Measurements from ENCODE around the gene CADPS2.

CADPS2 gene

GRCh38 chr7:122803323-122803722 lies 82.9 kb downstream of the CADPS2 start:
- no peak for TF ChIP-seq EZH2 (IDR thresholded peaks at IDR 0.05; ENCODE audit: borderline replicate concordance, low read length)
- TF ChIP-seq, protein P1, sequence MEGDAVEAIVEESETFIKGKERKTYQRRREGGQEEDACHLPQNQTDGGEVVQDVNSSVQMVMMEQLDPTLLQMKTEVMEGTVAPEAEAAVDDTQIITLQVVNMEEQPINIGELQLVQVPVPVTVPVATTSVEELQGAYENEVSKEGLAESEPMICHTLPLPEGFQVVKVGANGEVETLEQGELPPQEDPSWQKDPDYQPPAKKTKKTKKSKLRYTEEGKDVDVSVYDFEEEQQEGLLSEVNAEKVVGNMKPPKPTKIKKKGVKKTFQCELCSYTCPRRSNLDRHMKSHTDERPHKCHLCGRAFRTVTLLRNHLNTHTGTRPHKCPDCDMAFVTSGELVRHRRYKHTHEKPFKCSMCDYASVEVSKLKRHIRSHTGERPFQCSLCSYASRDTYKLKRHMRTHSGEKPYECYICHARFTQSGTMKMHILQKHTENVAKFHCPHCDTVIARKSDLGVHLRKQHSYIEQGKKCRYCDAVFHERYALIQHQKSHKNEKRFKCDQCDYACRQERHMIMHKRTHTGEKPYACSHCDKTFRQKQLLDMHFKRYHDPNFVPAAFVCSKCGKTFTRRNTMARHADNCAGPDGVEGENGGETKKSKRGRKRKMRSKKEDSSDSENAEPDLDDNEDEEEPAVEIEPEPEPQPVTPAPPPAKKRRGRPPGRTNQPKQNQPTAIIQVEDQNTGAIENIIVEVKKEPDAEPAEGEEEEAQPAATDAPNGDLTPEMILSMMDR (IDR thresholded peaks at IDR 0.05; ENCODE audit: low read length) = peak; percentile 85
- H3K9ac ChIP-seq (ENCODE audit: low read length) = no peak overlapping the region
- H3K9me2 ChIP-seq (ENCODE audit: low read depth, low read length) = no peaks in the 10 kb centered on the region
- H4K20me1 ChIP-seq (ENCODE audit: insufficient read depth, low read length) = no peaks in the 10 kb centered on the region
- no peaks in the 10 kb centered on the region for H3F3A ChIP-seq (ENCODE audit: insufficient read depth, low read length)
- peaks cover 12% of the 10 kb centered on the region for H3K4me1 ChIP-seq (ENCODE audit: insufficient read depth, low read length, severe bottlenecking)
- no peak overlapping the region for H3K27ac ChIP-seq (ENCODE audit: low read depth, low read length, poor library complexity, severe bottlenecking)
- H2AFZ ChIP-seq (ENCODE audit: low read length) = 0 out of 2 replicates have a peak overlapping the region, but pooled peaks have one; percentile 4
- no peak overlapping the region for H3K4me2 ChIP-seq (ENCODE audit: low read length)
- H3K9me3 ChIP-seq (ENCODE audit: low read length) = no peaks in the 10 kb centered on the region
- no peaks in the 10 kb centered on the region for H3K79me2 ChIP-seq (ENCODE audit: insufficient read depth, low read length)
- no peak overlapping the region for H3K4me3 ChIP-seq (ENCODE audit: low read depth, low read length, poor library complexity, severe bottlenecking)
- no peaks in the 10 kb centered on the region for H3K36me3 ChIP-seq (ENCODE audit: insufficient read depth, low read length)
- H3K27me3 ChIP-seq (ENCODE audit: insufficient read depth, low read length) = no peaks in the 10 kb centered on the region

GRCh38 chr7:122802301-122802751 lies 83.9 kb downstream of the CADPS2 start:
- H3K9me3 ChIP-seq (ENCODE audit: low read length) = no peaks in the 10 kb centered on the region
- H3F3A ChIP-seq (ENCODE audit: insufficient read depth, low read length) = no peaks in the 10 kb centered on the region
- peak overlapping the region; percentile 99 for H2AFZ ChIP-seq (ENCODE audit: low read length)
- peak overlapping the region; percentile 38 for H3K4me2 ChIP-seq (ENCODE audit: low read length)
- no peaks in the 10 kb centered on the region for H3K27me3 ChIP-seq (ENCODE audit: insufficient read depth, low read length)
- H3K4me1 ChIP-seq (ENCODE audit: insufficient read depth, low read length, severe bottlenecking) = peaks cover 12% of the 10 kb centered on the region
- H3K36me3 ChIP-seq (ENCODE audit: insufficient read depth, low read length) = no peaks in the 10 kb centered on the region
- no peaks in the 10 kb centered on the region for H4K20me1 ChIP-seq (ENCODE audit: insufficient read depth, low read length)
- no peak overlapping the region for H3K27ac ChIP-seq (ENCODE audit: low read depth, low read length, poor library complexity, severe bottlenecking)
- no peak overlapping the region for H3K9ac ChIP-seq (ENCODE audit: low read length)
- H3K79me2 ChIP-seq (ENCODE audit: insufficient read depth, low read length) = no peaks in the 10 kb centered on the region
- no peak for TF ChIP-seq EZH2 (IDR thresholded peaks at IDR 0.05; ENCODE audit: borderline replicate concordance, low read length)
- TF ChIP-seq, protein P1 (IDR thresholded peaks at IDR 0.05; ENCODE audit: low read length) = no peak
- H3K9me2 ChIP-seq (ENCODE audit: low read depth, low read length) = no peaks in the 10 kb centered on the region
- H3K4me3 ChIP-seq (ENCODE audit: low read depth, low read length, poor library complexity, severe bottlenecking) = no peak overlapping the region

GRCh38 chr7:122791959-122792545 lies 94.2 kb downstream of the CADPS2 start:
- H3K4me3 ChIP-seq (ENCODE audit: low read depth, low read length, poor library complexity, severe bottlenecking) = no peak overlapping the region
- H3K4me2 ChIP-seq (ENCODE audit: low read length) = no peak overlapping the region
- H3K79me2 ChIP-seq (ENCODE audit: insufficient read depth, low read length) = no peaks in the 10 kb centered on the region
- H4K20me1 ChIP-seq (ENCODE audit: insufficient read depth, low read length) = no peaks in the 10 kb centered on the region
- H3K27ac ChIP-seq (ENCODE audit: low read depth, low read length, poor library complexity, severe bottlenecking) = no peak overlapping the region
- H3K9me3 ChIP-seq (ENCODE audit: low read length) = no peaks in the 10 kb centered on the region
- TF ChIP-seq, protein P1 (IDR thresholded peaks at IDR 0.05; ENCODE audit: low read length) = no peak
- TF ChIP-seq EZH2 (IDR thresholded peaks at IDR 0.05; ENCODE audit: borderline replicate concordance, low read length) = no peak
- no peaks in the 10 kb centered on the region for H3K9me2 ChIP-seq (ENCODE audit: low read depth, low read length)
- no peak overlapping the region for H2AFZ ChIP-seq (ENCODE audit: low read length)
- H3K27me3 ChIP-seq (ENCODE audit: insufficient read depth, low read length) = no peaks in the 10 kb centered on the region
- no peaks in the 10 kb centered on the region for H3F3A ChIP-seq (ENCODE audit: insufficient read depth, low read length)
- no peaks in the 10 kb centered on the region for H3K4me1 ChIP-seq (ENCODE audit: insufficient read depth, low read length, severe bottlenecking)
- H3K36me3 ChIP-seq (ENCODE audit: insufficient read depth, low read length) = no peaks in the 10 kb centered on the region
- H3K9ac ChIP-seq (ENCODE audit: low read length) = no peak overlapping the region
